Daoy (cell line): ENCODE results near the gene USF2. TPM values are rescaled to one million over a fixed set of nuclear protein-coding genes. Genes with fewer than 3 reads are reported as not detected.
"Not testable (repeated sequence)": the region's sequence is repeated elsewhere in the genome, so short reads cannot be mapped to it uniquely, and the experiment has no call there.

Experiments used
- DNase-seq: peaks from one replicate; pipeline ENCODE4 v3.0.0-alpha.2; 2015; ENCODE audit warnings: low read depth
- total RNA-seq: library from RNA; depleted of rRNA; stranded (reverse); fragments of >200 nt; shearing (Covaris generic); gene quantifications from 2 replicates; pipeline ENCODE4 v1.2.3, GENCODE V29; 2014

USF2 gene
- total RNA-seq, 1 experiment from 2014 or later, result 57.8 TPM

GRCh38 chr19:35284153-35285094 is 15.7 kb downstream of the USF2 start:
- no peak for DNase-seq

GRCh38 chr19:35285095-35285449 is 16.3 kb downstream of the USF2 start:
- no peak for DNase-seq

GRCh38 chr19:35285465-35285864 is 16.7 kb downstream of the USF2 start:
- DNase-seq, result not testable (repeated sequence)

- DNase-seq, result not testable (repeated sequence)
These were observed 17.3 kb downstream of the USF2 start for GRCh38 chr19:35286101-35286500.

GRCh38 chr19:35287713-35288112 is 19.0 kb downstream of the USF2 start:
- DNase-seq, result no peak

GRCh38 chr19:35288331-35288730 is 19.6 kb downstream of the USF2 start:
- no peak for DNase-seq

- DNase-seq, result no peak
These were observed 20.1 kb downstream of the USF2 start for GRCh38 chr19:35288906-35289305.

- DNase-seq, result no peak
These were observed 21.8 kb downstream of the USF2 start for GRCh38 chr19:35290381-35291127.

- no peak for DNase-seq
These were observed 22.5 kb downstream of the USF2 start for GRCh38 chr19:35291259-35291658.

GRCh38 chr19:35291916-35292315 is 23.2 kb downstream of the USF2 start, which contains the start of gene MAG:
TSS of gene MAG (plus strand) at chr19:35292161. CDS start at chr19:35295409, 3,248 bp downstream.
- no peak for DNase-seq

- DNase-seq, result no peak
These were observed 23.9 kb downstream of the USF2 start for GRCh38 chr19:35292421-35293362.

- no peak for DNase-seq
These were observed 24.6 kb downstream of the USF2 start for GRCh38 chr19:35293363-35293739.

GRCh38 chr19:35293808-35294207 is 25.0 kb downstream of the USF2 start:
- DNase-seq, result no peak

- no peak for DNase-seq
These were observed 25.6 kb downstream of the USF2 start for GRCh38 chr19:35294328-35294727.

GRCh38 chr19:35294859-35295791 is 26.4 kb downstream of the USF2 start:
- DNase-seq, result no peak

- DNase-seq, result no peak
These were observed 27.2 kb downstream of the USF2 start for GRCh38 chr19:35295792-35296462.

GRCh38 chr19:35296644-35297514 is 28.1 kb downstream of the USF2 start:
- no peak for DNase-seq

- no peak for DNase-seq
These were observed 28.7 kb downstream of the USF2 start for GRCh38 chr19:35297515-35297848.

- no peak for DNase-seq
These were observed 29.2 kb downstream of the USF2 start for GRCh38 chr19:35297922-35298321.
